GM21825 (cell line): Measurements from ENCODE around the gene FBXO44.
"Not testable (repeated sequence)": the region's sequence is repeated elsewhere in the genome, so short reads cannot be mapped to it uniquely, and the experiment has no call there.

Source experiments
- ATAC-seq: cut with Tn5 transposase; IDR thresholded peaks from one replicate; pipeline ENCODE4 v1.9.1; 2021; ENCODE audit warnings: mild to moderate bottlenecking, moderate library complexity; ENCODE audit not compliant: unreplicated experiment

FBXO44 gene

GRCh38 chr1:11639372-11639771 is 15.3 kb upstream of the FBXO44 start:
- no peak for ATAC-seq

GRCh38 chr1:11640101-11640500 is 14.6 kb upstream of the FBXO44 start:
- no peak for ATAC-seq

GRCh38 chr1:11640944-11641343 is 13.7 kb upstream of the FBXO44 start:
- no peak for ATAC-seq

- ATAC-seq = no peak
Measured at GRCh38 chr1:11641776-11642305, 12.8 kb upstream of the FBXO44 start.

- not testable (repeated sequence) for ATAC-seq
Measured at GRCh38 chr1:11642418-11643017, 12.2 kb upstream of the FBXO44 start.

GRCh38 chr1:11643782-11644181 is 10.9 kb upstream of the FBXO44 start:
- no peak for ATAC-seq

- ATAC-seq = no peak
Measured at GRCh38 chr1:11645270-11645669, 9.4 kb upstream of the FBXO44 start.

GRCh38 chr1:11645670-11646265 is 8.9 kb upstream of the FBXO44 start:
- ATAC-seq = no peak

- no peak for ATAC-seq
Measured at GRCh38 chr1:11646317-11646716, 8.4 kb upstream of the FBXO44 start.

- ATAC-seq = no peak
Measured at GRCh38 chr1:11647333-11647732, 7.3 kb upstream of the FBXO44 start.

- no peak for ATAC-seq
Measured at GRCh38 chr1:11648039-11648438, 6.6 kb upstream of the FBXO44 start.

GRCh38 chr1:11648732-11649158 is 5.9 kb upstream of the FBXO44 start:
- no peak for ATAC-seq

GRCh38 chr1:11649237-11649623 is 5.4 kb upstream of the FBXO44 start:
- ATAC-seq = no peak

GRCh38 chr1:11649624-11650330 is 4.9 kb upstream of the FBXO44 start:
- ATAC-seq = no peak

GRCh38 chr1:11650331-11650991 is 4.2 kb upstream of the FBXO44 start:
- no peak for ATAC-seq

- no peak for ATAC-seq
Measured at GRCh38 chr1:11651017-11651416, 3.7 kb upstream of the FBXO44 start.

- ATAC-seq = no peak
Measured at GRCh38 chr1:11652203-11652780, 2.4 kb upstream of the FBXO44 start.

- ATAC-seq = no peak
Measured at GRCh38 chr1:11653101-11653860, 1.4 kb upstream of the FBXO44 start.

GRCh38 chr1:11653861-11654136 is 878 bp upstream of the FBXO44 start:
- no peak for ATAC-seq

- ATAC-seq = peak; percentile 10
Measured at GRCh38 chr1:11654939-11655808, 497 bp downstream of the FBXO44 start.
